Stimulated activated CD4-positive, alpha-beta T cell treated with anti-CD3 and anti-CD28 coated beads, Interleukin-12 subunit alpha, Interleukin-12 subunit beta, amount 100 ng/mL, for 24 hours (primary cell): ENCODE results near the gene MEI1.

Experiments
- DNase-seq, 2 experiments: peaks; one replicate each; pipeline ENCODE4 v3.0.0-alpha.2; 2020; ENCODE audit warnings: low read depth in 2 of 2

The MEI1 gene

GRCh38 chr22:41841085-41841712, 141.9 kb downstream of the MEI1 start:
- no peak for DNase-seq

- no peak for DNase-seq
Measured at GRCh38 chr22:41842996-41843970, 144.0 kb downstream of the MEI1 start.

GRCh38 chr22:41844036-41844435, 144.7 kb downstream of the MEI1 start:
- DNase-seq: no peak

GRCh38 chr22:41844513-41844912, 145.2 kb downstream of the MEI1 start:
- DNase-seq: no peak

GRCh38 chr22:41845380-41846267, 146.3 kb downstream of the MEI1 start:
- no peak for DNase-seq

GRCh38 chr22:41846268-41846987, 147.1 kb downstream of the MEI1 start:
- no peak for DNase-seq

GRCh38 chr22:41847300-41847699, 148.0 kb downstream of the MEI1 start:
- no peak for DNase-seq

GRCh38 chr22:41848468-41848867, 149.2 kb downstream of the MEI1 start:
- DNase-seq: no peak
